CD4-positive, alpha-beta memory T cell (primary cell): Measurements from ENCODE around the gene WDR93. TPM values are rescaled to one million over a fixed set of nuclear protein-coding genes. Genes with fewer than 3 reads are reported as not detected.
A peak's percentile ranks its signal among the peaks of the same experiment; 100 is the strongest.

ENCODE experiments used
- CTCF ChIA-PET: fragments of 350-600 bp; sonication (Branson Sonifier 250); formaldehyde crosslinking; loops from one replicate; lab custom pipeline; 2021; ENCODE audit warnings: inconsistent platforms; ENCODE audit not compliant: partially characterized antibody; lab: Charles Lee
- POLR2A ChIA-PET: fragments of 350-600 bp; sonication (Branson Sonifier 250); formaldehyde crosslinking; loops from one replicate; lab custom pipeline; 2021; ENCODE audit not compliant: partially characterized antibody; lab: Charles Lee
- DNase-seq, 5 donors: peaks; one replicate each; pipeline versions ENCODE4 v3.0.0 to v3.0.0-alpha.2; 2020 to 2022; ENCODE audit warnings: mixed read lengths in 1 of 5
- H3K27ac ChIP-seq: one replicate; pipeline ENCODE4 v1.7.0; 2013; ENCODE audit warnings: low read depth, low read length
- H3K27me3 ChIP-seq: 2 replicates; pipeline ENCODE4 v1.7.0; 2013; ENCODE audit warnings: mild to moderate bottlenecking, low read length, moderate library complexity; ENCODE audit not compliant: insufficient read depth
- H3K36me3 ChIP-seq: 2 replicates; pipeline ENCODE4 v1.7.0; 2013; ENCODE audit warnings: mild to moderate bottlenecking, low read length, moderate library complexity; ENCODE audit not compliant: insufficient read depth
- H3K4me1 ChIP-seq: 2 replicates; pipeline ENCODE4 v1.7.0; 2013; ENCODE audit warnings: mild to moderate bottlenecking, low read length, moderate library complexity; ENCODE audit not compliant: insufficient read depth
- H3K4me3 ChIP-seq, 2 donors: one replicate each; pipeline ENCODE4 v1.7.0; 2013; ENCODE audit warnings: low read length in 2 of 2, mild to moderate bottlenecking in 1 of 2
- H3K9me3 ChIP-seq, 2 donors: one replicate each; pipeline ENCODE4 v1.7.0; 2013; ENCODE audit warnings: low read length in 2 of 2, control low read depth in 1 of 2; ENCODE audit not compliant: control insufficient read depth in 1 of 2
- H3K27ac Mint-ChIP-seq, 7 donors: one replicate each; pipeline ENCODE4 v1.8.0; 2020 to 2021; ENCODE audit warnings: mixed read lengths in 7 of 7, mild to moderate bottlenecking in 6 of 7, inconsistent platforms in 3 of 7, moderate library complexity in 3 of 7
- H3K27me3 Mint-ChIP-seq, 2 donors: one replicate each; pipeline ENCODE4 v1.8.0; 2020 to 2021; ENCODE audit warnings: mixed read lengths in 2 of 2
- H3K36me3 Mint-ChIP-seq, 2 donors: one replicate each; pipeline ENCODE4 v1.8.0; 2020 to 2021; ENCODE audit warnings: mixed read lengths in 2 of 2, inconsistent platforms in 1 of 2, mild to moderate bottlenecking in 1 of 2
- H3K4me1 Mint-ChIP-seq, 4 donors: one replicate each; pipeline ENCODE4 v1.8.0; 2020 to 2021; ENCODE audit warnings: mixed read lengths in 4 of 4, mild to moderate bottlenecking in 1 of 4
- H3K4me3 Mint-ChIP-seq, 8 donors: one replicate each; pipeline ENCODE4 v1.8.0; 2020 to 2021; ENCODE audit warnings: mixed read lengths in 8 of 8, mild to moderate bottlenecking in 7 of 8, moderate library complexity in 6 of 8, inconsistent platforms in 3 of 8
- H3K9me3 Mint-ChIP-seq, 8 donors: one replicate each; pipeline ENCODE4 v1.8.0; 2020 to 2021; ENCODE audit warnings: mixed read lengths in 8 of 8, mild to moderate bottlenecking in 5 of 8, inconsistent platforms in 3 of 8, moderate library complexity in 1 of 8
- intact Hi-C: fragments of 100-400 bp; cut with micrococcal nuclease; formaldehyde crosslinking; loops from one replicate; pipeline ENCODE4 v1.15.1; 2023
- polyA plus RNA-seq, 2 donors: library from polyadenylated mRNA; unstranded; fragments of 300-500 nt; fragmentation: Illumina TruSeq; gene quantifications; one replicate each; pipeline ENCODE4 v1.2.3, GENCODE V29; 2021
- total RNA-seq, 2 experiments: library from RNA; stranded (reverse); gene quantifications; one replicate each; pipeline ENCODE4 v1.2.3, GENCODE V29; 2021

The WDR93 gene
- total and polyA plus RNA-seq, 4 experiments from 2014 or later = not detected

GRCh38 chr15:89769366-89769765 is 78.8 kb downstream of the WDR93 start:
- H3K36me3 Mint-ChIP-seq = no peaks in the 10 kb centered on the region
- Histone ChIP-seq H3K27me3 (no peaks in the 10 kb centered on the region), H3K9me3 (no peaks in the 10 kb centered on the region), H3K4me1 (no peaks in the 10 kb centered on the region), H3K36me3 (no peaks in the 10 kb centered on the region), H3K27ac (no peak overlapping the region), H3K4me3 (no peak overlapping the region)
- H3K9me3 Mint-ChIP-seq = no peaks in the 10 kb centered on the region
- CTCF ChIA-PET = no interaction called here
- POLR2A ChIA-PET = no interaction called here
- H3K27ac Mint-ChIP-seq = no peak overlapping the region
- no peaks in the 10 kb centered on the region for H3K4me1 Mint-ChIP-seq
- no peak for DNase-seq
- peaks cover 2% of the 10 kb centered on the region in 2 donors for H3K27me3 Mint-ChIP-seq
- H3K4me3 Mint-ChIP-seq = no peak overlapping the region
- intact Hi-C loops = no loop called here

GRCh38 chr15:89770041-89770440 is 79.4 kb downstream of the WDR93 start:
- H3K36me3 Mint-ChIP-seq = no peaks in the 10 kb centered on the region
- H3K27ac ChIP-seq = no peak overlapping the region
- CTCF ChIA-PET = interaction anchor here (1.0 to 1.2 kb wide), 2 partner anchors 9 to 30 kb away, joined by 3 to 4 read pairs; no protein-coding TSS in a partner anchor
- no peaks in the 10 kb centered on the region for H3K4me1 Mint-ChIP-seq
- intact Hi-C loops = no loop called here
- no peak overlapping the region for H3K4me3 ChIP-seq
- no peak for DNase-seq
- H3K4me3 Mint-ChIP-seq = no peak overlapping the region
- no peaks in the 10 kb centered on the region for H3K9me3 ChIP-seq
- H3K4me1 ChIP-seq = no peaks in the 10 kb centered on the region
- H3K27me3 ChIP-seq = no peaks in the 10 kb centered on the region
- no peak overlapping the region for H3K27ac Mint-ChIP-seq
- H3K36me3 ChIP-seq = no peaks in the 10 kb centered on the region
- H3K9me3 Mint-ChIP-seq = no peaks in the 10 kb centered on the region
- peaks cover 2% of the 10 kb centered on the region in 2 donors for H3K27me3 Mint-ChIP-seq
- POLR2A ChIA-PET = no interaction called here

- ChIA-PET CTCF (interaction anchor here (1.1 kb wide), 1 partner anchor 46 kb away, joined by 3 read pairs; no protein-coding TSS in a partner anchor), POLR2A (no interaction called here)
- H3K36me3 Mint-ChIP-seq = no peaks in the 10 kb centered on the region
- H3K27ac ChIP-seq = no peak overlapping the region
- intact Hi-C loops = no loop called here
- H3K9me3 Mint-ChIP-seq = no peaks in the 10 kb centered on the region
- no peaks in the 10 kb centered on the region for H3K9me3 ChIP-seq
- H3K27ac Mint-ChIP-seq = no peak overlapping the region
- DNase-seq = no peak
- H3K4me1 ChIP-seq = peaks cover 3% of the 10 kb centered on the region
- no peaks in the 10 kb centered on the region for H3K36me3 ChIP-seq
- H3K4me3 Mint-ChIP-seq = no peak overlapping the region
- peaks cover 7% of the 10 kb centered on the region for H3K27me3 ChIP-seq
- no peaks in the 10 kb centered on the region for H3K4me1 Mint-ChIP-seq
- peaks cover 2 to 6% of the 10 kb centered on the region in 2 donors for H3K27me3 Mint-ChIP-seq
- H3K4me3 ChIP-seq = no peak overlapping the region
These were observed 82.4 kb downstream of the WDR93 start for GRCh38 chr15:89772932-89773583.

GRCh38 chr15:89774492-89774891 is 83.9 kb downstream of the WDR93 start:
- ChIA-PET CTCF (interaction anchor here (1.3 to 1.5 kb wide), 2 partner anchors 11 to 13 kb away, joined by 4 to 5 read pairs; no protein-coding TSS in a partner anchor), POLR2A (no interaction called here)
- no peak overlapping the region for H3K27ac Mint-ChIP-seq
- Histone ChIP-seq H3K27ac (no peak overlapping the region), H3K27me3 (peaks cover 7% of the 10 kb centered on the region), H3K36me3 (no peaks in the 10 kb centered on the region), H3K4me3 (no peak overlapping the region), H3K9me3 (no peaks in the 10 kb centered on the region), H3K4me1 (peaks cover 3% of the 10 kb centered on the region)
- peaks cover 5 to 9% of the 10 kb centered on the region in 2 donors for H3K27me3 Mint-ChIP-seq
- intact Hi-C loops = no loop called here
- no peaks in the 10 kb centered on the region for H3K9me3 Mint-ChIP-seq
- no peaks in the 10 kb centered on the region for H3K36me3 Mint-ChIP-seq
- no peaks in the 10 kb centered on the region for H3K4me1 Mint-ChIP-seq
- DNase-seq = no peak
- peak overlapping the region in 1 of 8 donors; percentile 28 for H3K4me3 Mint-ChIP-seq

GRCh38 chr15:89775815-89776214 is 85.2 kb downstream of the WDR93 start:
- H3K4me3 ChIP-seq = no peak overlapping the region
- CTCF ChIA-PET = no interaction called here
- H3K36me3 Mint-ChIP-seq = no peaks in the 10 kb centered on the region

GRCh38 chr15:89776274-89777072 is 85.9 kb downstream of the WDR93 start, which contains the start of gene MESP2:
MESP2 (plus strand) TSS chr15:89776332; CDS start chr15:89776358, 26 bp downstream.
- Histone ChIP-seq H3K36me3 (no peaks in the 10 kb centered on the region), H3K27ac (no peak within 1 kb of the TSS), H3K27me3 (peaks cover 7% of the 10 kb centered on the region), H3K9me3 (no peaks in the 10 kb centered on the region), H3K4me3 (peak within 1 kb of the TSS in 1 of 2 donors; percentile 41), H3K4me1 (peaks cover 3% of the 10 kb centered on the region)
- CTCF ChIA-PET = no interaction called here
- Mint-ChIP-seq H3K27ac (no peak within 1 kb of the TSS), H3K27me3 (peaks cover 12 to 14% of the 10 kb centered on the region in 2 donors), H3K36me3 (no peaks in the 10 kb centered on the region), H3K4me3 (peak within 1 kb of the TSS; percentile 20 to 67 (median 56)), H3K4me1 (peaks cover 0 to 5% (median 0%) of the 10 kb centered on the region in 4 donors), H3K9me3 (no peaks in the 10 kb centered on the region)
- DNase-seq = peak in 4 of 5 donors; percentile 36 to 51 (median 41)
- POLR2A ChIA-PET = no interaction called here
- intact Hi-C loops = no loop called here

More at GRCh38 chr15:89775815-89776214, 85.2 kb downstream of the WDR93 start:
- H3K27me3 Mint-ChIP-seq = peaks cover 11 to 12% of the 10 kb centered on the region in 2 donors
- POLR2A ChIA-PET = no interaction called here
- H3K27ac Mint-ChIP-seq = no peak overlapping the region
- Histone ChIP-seq H3K27ac (no peak overlapping the region), H3K36me3 (no peaks in the 10 kb centered on the region), H3K27me3 (peaks cover 7% of the 10 kb centered on the region), H3K4me1 (peaks cover 3% of the 10 kb centered on the region), H3K9me3 (no peaks in the 10 kb centered on the region)
- H3K9me3 Mint-ChIP-seq = no peaks in the 10 kb centered on the region
- H3K4me1 Mint-ChIP-seq = peaks cover 0 to 5% (median 0%) of the 10 kb centered on the region in 4 donors
- intact Hi-C loops = no loop called here
- DNase-seq = no peak
- H3K4me3 Mint-ChIP-seq = peak overlapping the region in 6 of 8 donors; percentile 20 to 67 (median 36)

GRCh38 chr15:89777073-89777751 is 86.6 kb downstream of the WDR93 start:
- no peaks in the 10 kb centered on the region for H3K36me3 Mint-ChIP-seq
- Histone ChIP-seq H3K27me3 (peaks cover 7% of the 10 kb centered on the region), H3K27ac (no peak overlapping the region), H3K36me3 (no peaks in the 10 kb centered on the region), H3K9me3 (no peaks in the 10 kb centered on the region), H3K4me3 (no peak overlapping the region), H3K4me1 (peaks cover 3% of the 10 kb centered on the region)
- no peaks in the 10 kb centered on the region for H3K9me3 Mint-ChIP-seq
- peaks cover 0 to 5% (median 0%) of the 10 kb centered on the region in 4 donors for H3K4me1 Mint-ChIP-seq
- intact Hi-C loops = no loop called here
- CTCF ChIA-PET = no interaction called here
- no peak for DNase-seq
- no peak overlapping the region for H3K27ac Mint-ChIP-seq
- POLR2A ChIA-PET = no interaction called here
- peak overlapping the region in 6 of 8 donors; percentile 8 to 55 (median 32) for H3K4me3 Mint-ChIP-seq
- peaks cover 15% of the 10 kb centered on the region in 2 donors for H3K27me3 Mint-ChIP-seq
